A549 treated with CORT108297 at 1 μM for 4 hours (cell line): ENCODE measurements around the gene SLC9B1. TPM values are rescaled to one million over a fixed set of nuclear protein-coding genes. Genes with fewer than 3 reads are reported as not detected.

Source experiments
- total RNA-seq: library from RNA; stranded (reverse); fragments of 200-300 nt; extraction: Qiagen RNA extraction; gene quantifications from 5 replicates; pipeline ENCODE4 v1.2.3, GENCODE V29; 2022

Gene SLC9B1
- 0.08 to 0.09 TPM in 2 of 5 replicates, not detected in the others for total RNA-seq

DNA sequence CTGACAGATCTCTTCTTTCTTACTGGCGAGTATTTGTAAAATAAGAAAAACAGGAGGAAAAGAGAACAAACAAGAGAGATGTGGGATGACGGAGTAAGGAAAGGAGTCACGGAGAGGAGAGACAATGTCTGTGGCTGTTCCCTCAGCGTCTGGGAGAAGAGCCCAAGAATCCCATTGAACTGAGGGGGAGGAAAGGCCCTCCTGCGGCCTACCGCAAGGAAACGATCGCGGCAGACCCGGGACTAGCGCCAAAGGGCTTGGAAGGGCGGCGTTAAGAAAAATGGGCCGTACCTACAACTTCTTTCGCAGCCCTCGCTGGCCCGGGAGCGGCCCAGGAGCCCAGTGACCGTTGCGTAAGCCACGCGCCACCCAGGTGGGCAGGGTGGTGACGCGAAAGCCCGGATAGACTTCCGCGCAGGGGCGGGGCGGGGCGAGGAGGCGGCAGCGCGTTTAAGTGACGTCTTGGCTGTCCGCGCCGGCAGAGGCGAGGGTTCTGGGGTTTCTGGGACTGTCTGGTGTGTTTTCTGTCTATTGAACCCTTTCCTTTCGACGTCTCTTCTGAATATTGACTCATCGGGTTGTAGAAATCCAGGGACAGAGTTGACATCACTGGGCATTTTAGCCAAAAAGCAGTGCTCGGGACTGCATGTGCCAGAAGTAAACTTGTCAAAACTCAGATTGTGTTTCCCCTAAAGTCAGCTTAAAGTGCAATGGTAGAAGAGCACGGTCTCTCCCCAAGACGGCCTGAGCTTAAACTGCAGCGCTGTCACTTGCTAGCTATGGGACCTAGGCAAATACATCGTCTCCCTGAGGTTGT is at the start of gene SLC9B1:
TSS of gene SLC9B1 (minus strand) at position 398 of the 817 bp plus-strand sequence. CDS start 27,994 bp downstream, outside the sequence.

GRCh38 chr4:102868781-102869568 is 150.5 kb downstream of the SLC9B1 start, which contains the start of gene CISD2:
TSS of gene CISD2 (plus strand) at chr4:102868992. CDS start at chr4:102869085, 93 bp downstream.

Other genes starting within 250 kb of the SLC9B1 start
- 211 to 230 TPM (median 217 TPM) in 5 replicates for gene UBE2D3, start 192.2 kb downstream of the SLC9B1 start, total RNA-seq
- 36.5 to 47.8 TPM (median 39.2 TPM) in 5 replicates for gene CISD2, start 150.7 kb downstream of the SLC9B1 start, total RNA-seq
- 6.4 to 8.7 TPM (median 7.6 TPM) in 5 replicates for gene SLC9B2, start 57.1 kb upstream of the SLC9B1 start, total RNA-seq
- gene BDH2, start 80.1 kb upstream of the SLC9B1 start, total RNA-seq = 7.7 to 10.0 TPM (median 8.2 TPM) in 5 replicates
- gene CENPE, start 178.6 kb upstream of the SLC9B1 start, total RNA-seq = 5.5 to 8.4 TPM (median 7.5 TPM) in 5 replicates